ENCODE measurements around the gene WDR93. TPM values are rescaled to one million over a fixed set of nuclear protein-coding genes. Genes with fewer than 3 reads are reported as not detected.

Gene WDR93
- total and polyA plus RNA-seq, 12 donors, result 0.14 to 0.43 (median 0.36) TPM; not detected in 4

- Histone ChIP-seq H3K36me3 (replicated peaks in 1 of 2) (no peaks in the 10 kb centered on the region), H3K27me3 (no peaks in the 10 kb centered on the region), H3K4me3 (no peak overlapping the region), H3K27ac (no peak overlapping the region), H3K9me3 (replicated peaks in 1 of 3) (no peaks in the 10 kb centered on the region), H3K4me1 (replicated peaks in 1 of 2) (no peaks in the 10 kb centered on the region)
- TF ChIP-seq CTCF (IDR thresholded peaks at IDR 0.05) (no peak), POLR2A (IDR thresholded peaks at IDR 0.05) (no peak)
- intact Hi-C loops (cut with DNase I), result no loop called here
- 74 to 85% (median 84%) methylated on average over 4 to 8 of the region's 8 CpGs; no CpG with 5 or more reads in 1 of the 4 donors for WGBS, 4 donors
- DNase-seq, result no peak
Measured at GRCh38 chr15:89767411-89767915, 76.9 kb downstream of the WDR93 start.

DNA sequence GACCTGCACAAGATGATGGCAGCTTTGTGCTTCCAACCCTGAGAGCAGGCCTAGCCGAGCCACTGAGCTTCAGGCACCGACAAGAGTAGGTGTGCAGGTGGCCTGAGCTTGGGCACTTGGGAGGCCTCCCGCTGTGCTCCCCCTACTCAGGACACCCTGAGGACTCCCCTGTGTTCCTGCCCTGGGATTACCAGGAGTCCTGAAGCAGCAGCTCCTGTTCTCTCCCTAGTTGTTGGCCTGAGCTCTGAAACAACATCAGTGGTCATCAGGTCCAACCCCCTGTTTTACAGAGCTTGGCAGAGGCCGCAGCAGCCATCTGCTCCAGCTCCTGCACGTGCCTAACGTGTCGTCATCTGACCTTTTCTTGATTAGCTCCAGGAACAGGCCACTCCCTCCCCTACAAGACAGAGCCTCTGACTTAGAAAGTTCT is 77.5 kb downstream of the WDR93 start:
- intact Hi-C loops (cut with DNase I), result no loop called here
- TF ChIP-seq CTCF (IDR thresholded peaks at IDR 0.05) (no peak), POLR2A (IDR thresholded peaks at IDR 0.05) (no peak)
- Histone ChIP-seq H3K4me3 (no peak overlapping the region), H3K27me3 (no peaks in the 10 kb centered on the region), H3K27ac (peak overlapping the region in 1 of 5 donors; percentile 34), H3K4me1 (replicated peaks in 1 of 2) (no peaks in the 10 kb centered on the region), H3K9me3 (replicated peaks in 1 of 3) (no peaks in the 10 kb centered on the region), H3K36me3 (replicated peaks in 1 of 2) (no peaks in the 10 kb centered on the region)
- 60 to 92% (median 77%) methylated on average over 3 to 7 of the region's 7 CpGs for WGBS, 4 donors
- peak in 2 of 7 donors; percentile 30 to 69 for DNase-seq

GRCh38 chr15:89769366-89769765 is 78.8 kb downstream of the WDR93 start:
- Histone ChIP-seq H3K27me3 (no peaks in the 10 kb centered on the region), H3K9me3 (replicated peaks in 1 of 3) (no peaks in the 10 kb centered on the region), H3K4me3 (no peak overlapping the region), H3K27ac (no peak overlapping the region), H3K36me3 (replicated peaks in 1 of 2) (no peaks in the 10 kb centered on the region), H3K4me1 (replicated peaks in 1 of 2) (no peaks in the 10 kb centered on the region)
- TF ChIP-seq CTCF (IDR thresholded peaks at IDR 0.05) (no peak), POLR2A (IDR thresholded peaks at IDR 0.05) (no peak)
- WGBS, 4 donors, result 85 to 96% (median 86%) methylated on average over 3 of the region's 3 CpGs
- intact Hi-C loops (cut with DNase I), result no loop called here
- no peak for DNase-seq

DNA sequence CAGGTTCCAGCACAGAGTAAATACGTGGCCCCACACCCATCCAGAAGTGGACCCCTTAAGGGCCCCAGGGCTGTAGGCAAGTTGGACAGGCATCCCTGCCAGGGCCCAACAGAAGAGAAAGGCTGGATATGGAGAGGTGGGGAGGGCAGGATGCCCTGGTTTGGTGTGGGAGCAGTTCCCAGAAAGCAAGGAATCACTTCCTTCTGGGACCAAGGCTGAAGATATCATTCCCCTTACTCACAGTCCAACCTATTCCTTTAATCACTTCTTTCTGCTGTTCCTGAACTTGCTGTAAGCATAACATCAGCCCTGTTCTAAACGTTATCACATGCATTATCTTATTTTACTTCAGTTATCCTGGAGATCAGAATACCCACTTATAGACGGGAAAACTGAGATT is 79.4 kb downstream of the WDR93 start:
- intact Hi-C loops (cut with DNase I), result no loop called here
- no peak for TF ChIP-seq CTCF (IDR thresholded peaks at IDR 0.05)
- no peak for TF ChIP-seq POLR2A (IDR thresholded peaks at IDR 0.05)
- H3K4me1 ChIP-seq (replicated peaks in 1 of 2), result no peaks in the 10 kb centered on the region

More for the DNA sequence above, 79.4 kb downstream of the WDR93 start:
- WGBS, 4 donors, result 74 to 86% (median 85%) methylated on average over 3 of the region's 3 CpGs
- H3K9me3 ChIP-seq (replicated peaks in 1 of 3), result no peaks in the 10 kb centered on the region
- no peaks in the 10 kb centered on the region for H3K27me3 ChIP-seq
- no peak overlapping the region for H3K4me3 ChIP-seq
- no peak overlapping the region for H3K27ac ChIP-seq
- DNase-seq, result no peak
- H3K36me3 ChIP-seq (replicated peaks in 1 of 2), result no peaks in the 10 kb centered on the region

Data from adrenal gland (tissue), 12 donors.